HG03064 (cell line): ENCODE data around the gene MCF2L2.

Experiments used
- ATAC-seq: cut with Tn5 transposase; IDR thresholded peaks from one replicate; pipeline ENCODE4 v1.9.1; 2021; ENCODE audit warnings: low read depth; ENCODE audit not compliant: unreplicated experiment

Gene MCF2L2

GRCh38 chr3:183149915-183150750, 278.3 kb downstream of the MCF2L2 start:
- no peak for ATAC-seq

GRCh38 chr3:183148056-183148455, 280.4 kb downstream of the MCF2L2 start:
- ATAC-seq: no peak

- no peak for ATAC-seq
Observed at GRCh38 chr3:183144363-183144762, 284.1 kb downstream of the MCF2L2 start.

GRCh38 chr3:183142199-183142598, 286.2 kb downstream of the MCF2L2 start:
- no peak for ATAC-seq

GRCh38 chr3:183134844-183135243, 293.6 kb downstream of the MCF2L2 start:
- no peak for ATAC-seq

- no peak for ATAC-seq
Observed at GRCh38 chr3:183132409-183132808, 296.0 kb downstream of the MCF2L2 start.

GRCh38 chr3:183131735-183132134, 296.7 kb downstream of the MCF2L2 start:
- ATAC-seq: no peak

- ATAC-seq: no peak
Observed at GRCh38 chr3:183131186-183131725, 297.2 kb downstream of the MCF2L2 start.

- no peak for ATAC-seq
Observed at GRCh38 chr3:183129243-183129642, 299.2 kb downstream of the MCF2L2 start.

GRCh38 chr3:183128709-183129108, 299.7 kb downstream of the MCF2L2 start:
- no peak for ATAC-seq
